Measurements from ENCODE around the gene HK1. TPM values are rescaled to one million over a fixed set of nuclear protein-coding genes. Genes with fewer than 3 reads are reported as not detected.

HK1 gene
- total RNA-seq, 1 donor from 2014 or later, result 110 TPM

GRCh38 chr10:69439350-69439739 is 161.0 kb downstream of the HK1 start:
- Mint-ChIP-seq H3K36me3 (ENCODE audit: low read depth) (no peaks in the 10 kb centered on the region), H3K4me1 (ENCODE audit: low read depth) (peaks cover 23% of the 10 kb centered on the region), H3K4me3 (ENCODE audit: unreplicated experiment) (no peak overlapping the region), H3K9me3 (ENCODE audit: low read depth) (no peaks in the 10 kb centered on the region), H3K27ac (ENCODE audit: unreplicated experiment) (no peak overlapping the region), H3K27me3 (ENCODE audit: low read depth) (no peaks in the 10 kb centered on the region)
- no peak for TF ChIP-seq CTCF (IDR thresholded peaks at IDR 0.05)
- DNase-seq (ENCODE audit: low spot score), result no peak

GRCh38 chr10:69439813-69440506 is 161.7 kb downstream of the HK1 start:
- Mint-ChIP-seq H3K4me3 (ENCODE audit: unreplicated experiment) (no peak overlapping the region), H3K27me3 (ENCODE audit: low read depth) (no peaks in the 10 kb centered on the region), H3K36me3 (ENCODE audit: low read depth) (no peaks in the 10 kb centered on the region), H3K4me1 (ENCODE audit: low read depth) (peaks cover 23% of the 10 kb centered on the region), H3K27ac (ENCODE audit: unreplicated experiment) (no peak overlapping the region), H3K9me3 (ENCODE audit: low read depth) (no peaks in the 10 kb centered on the region)
- no peak for DNase-seq (ENCODE audit: low spot score)
- TF ChIP-seq CTCF (IDR thresholded peaks at IDR 0.05), result no peak

DNA sequence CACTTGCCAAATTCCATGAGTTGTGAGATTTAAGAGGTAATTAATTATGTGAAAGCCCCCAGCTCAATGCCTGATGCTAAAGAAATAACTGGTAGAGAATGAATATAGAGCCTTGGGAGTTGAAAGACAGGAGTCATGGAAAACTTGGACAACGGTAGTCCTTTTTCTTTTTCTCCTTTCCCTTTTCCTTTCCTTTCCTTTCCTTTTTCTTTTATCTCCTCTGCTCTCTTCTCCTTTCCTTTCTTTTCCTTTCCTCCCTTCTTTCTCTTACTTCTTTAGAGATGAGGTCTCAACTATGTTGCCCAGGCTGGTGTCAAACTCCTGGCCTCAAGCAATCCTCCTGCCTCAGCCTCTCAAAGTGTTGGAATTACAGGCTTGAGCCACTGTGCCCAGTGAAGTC is 165.1 kb downstream of the HK1 start:
- Mint-ChIP-seq H3K4me1 (ENCODE audit: low read depth) (peaks cover 23% of the 10 kb centered on the region), H3K4me3 (ENCODE audit: unreplicated experiment) (no peak overlapping the region)
- TF ChIP-seq CTCF (IDR thresholded peaks at IDR 0.05), result no peak

GRCh38 chr10:69445041-69445440 is 166.7 kb downstream of the HK1 start:
- Mint-ChIP-seq H3K4me1 (ENCODE audit: low read depth) (peaks cover 12% of the 10 kb centered on the region), H3K27ac (ENCODE audit: unreplicated experiment) (no peak overlapping the region), H3K27me3 (ENCODE audit: low read depth) (no peaks in the 10 kb centered on the region)

More for the DNA sequence above, 165.1 kb downstream of the HK1 start:
- Mint-ChIP-seq H3K9me3 (ENCODE audit: low read depth) (no peaks in the 10 kb centered on the region), H3K27ac (ENCODE audit: unreplicated experiment) (no peak overlapping the region), H3K36me3 (ENCODE audit: low read depth) (no peaks in the 10 kb centered on the region), H3K27me3 (ENCODE audit: low read depth) (no peaks in the 10 kb centered on the region)
- no peak for DNase-seq (ENCODE audit: low spot score)

DNA sequence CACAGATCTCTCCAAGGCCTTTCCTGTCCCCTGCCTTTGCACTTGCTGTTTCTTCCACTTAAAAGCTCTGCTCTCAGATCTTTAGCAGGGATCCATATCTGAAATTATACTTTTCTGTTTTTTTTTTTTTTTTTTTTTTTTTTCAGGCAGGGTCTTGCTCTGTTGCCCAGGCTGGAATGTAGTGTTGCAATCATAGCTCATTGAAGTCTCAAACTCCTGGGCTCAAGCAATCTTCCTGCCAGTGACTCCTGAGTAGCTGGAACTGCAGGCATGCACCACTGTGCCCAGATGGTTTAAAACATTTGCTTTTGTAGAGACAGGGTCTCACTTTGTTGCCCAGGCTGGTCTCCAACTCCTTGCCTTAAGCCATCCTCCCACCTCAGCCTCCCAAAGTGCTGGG is 167.9 kb downstream of the HK1 start:
- Mint-ChIP-seq H3K4me1 (ENCODE audit: low read depth) (peaks cover 15% of the 10 kb centered on the region), H3K4me3 (ENCODE audit: unreplicated experiment) (no peak overlapping the region), H3K27me3 (ENCODE audit: low read depth) (no peaks in the 10 kb centered on the region), H3K27ac (ENCODE audit: unreplicated experiment) (no peak overlapping the region), H3K36me3 (ENCODE audit: low read depth) (peaks cover 1% of the 10 kb centered on the region), H3K9me3 (ENCODE audit: low read depth) (no peaks in the 10 kb centered on the region)
- TF ChIP-seq CTCF (IDR thresholded peaks at IDR 0.05), result no peak
- DNase-seq (ENCODE audit: low spot score), result no peak

More at GRCh38 chr10:69445041-69445440, 166.7 kb downstream of the HK1 start:
- no peak for TF ChIP-seq CTCF (IDR thresholded peaks at IDR 0.05)
- no peak for DNase-seq (ENCODE audit: low spot score)
- H3K9me3 Mint-ChIP-seq (ENCODE audit: low read depth), result no peaks in the 10 kb centered on the region
- H3K36me3 Mint-ChIP-seq (ENCODE audit: low read depth), result peaks cover 1% of the 10 kb centered on the region
- no peak overlapping the region for H3K4me3 Mint-ChIP-seq (ENCODE audit: unreplicated experiment)

Measured in chondrocyte (in vitro differentiated cells).